HCT116 (cell line): ENCODE measurements around the gene PLEKHG5. TPM values are rescaled to one million over a fixed set of nuclear protein-coding genes. Genes with fewer than 3 reads are reported as not detected.
A peak's percentile ranks its signal among the peaks of the same experiment; 100 is the strongest.

Experiments used
- ATAC-seq: fragments of 200-7000 bp; cut with Tn5 transposase; 2 replicates; pipeline ENCODE4 v1.9.1; 2020; ENCODE audit warnings: mild to moderate bottlenecking, moderate library complexity
- BruUV-seq: library from RNA; stranded (reverse); fragments of 400-500 nt; replicated peaks from 2 replicates; lab custom pipeline; 2021; lab: Mats Ljungman, UMichigan
- CTCF ChIA-PET: fragments of 300-600 bp; sonication (Branson Sonifier 250); formaldehyde crosslinking; loops from one replicate; lab custom pipeline; 2021; ENCODE audit warnings: antibody characterized with exemption; lab: Charles Lee
- POLR2A ChIA-PET: fragments of 300-600, 350-600 bp; sonication (Branson Sonifier 250); formaldehyde crosslinking; loops from one replicate; lab custom pipeline; 2021; ENCODE audit warnings: antibody characterized with exemption; lab: Charles Lee
- RAD21 ChIA-PET, 2 experiments: fragments of 300-600 bp; sonication (Branson Sonifier 250); formaldehyde crosslinking; loops; one replicate each; lab custom pipeline; 2023; ENCODE audit warnings: low total read pairs in 2 of 2; ENCODE audit not compliant: uncharacterized antibody in 2 of 2, unreplicated experiment in 2 of 2, low non-redundant PET in 1 of 2; lab: Charles Lee
- DNase-seq: peaks from one replicate; pipeline ENCODE4 v3.0.0-alpha.2; 2010; ENCODE audit warnings: low read depth, low spot score
- H2AFZ ChIP-seq: fragments of 200-600 bp; shearing (Covaris generic), sonication (generic); 2 replicates; pipeline ENCODE4 v1.6.1; 2017; ENCODE audit warnings: low read depth, mixed run types, mixed read lengths, antibody characterized with exemption, low read length; ENCODE audit not compliant: poor library complexity, severe bottlenecking
- H3K27ac ChIP-seq: 2 replicates; pipeline ENCODE4 v1.5.1; 2012; ENCODE audit warnings: low read depth, low read length
- H3K27me3 ChIP-seq: fragments of 200-600 bp; sonication (generic); 2 replicates; pipeline ENCODE4 v1.6.1; 2016; ENCODE audit warnings: mixed run types, low read length, mixed read lengths; ENCODE audit not compliant: insufficient read depth
- H3K36me3 ChIP-seq, 2 experiments: fragments of 200-500 bp in 1 of 2; fragments of 200-600 bp in 1 of 2; sonication (Bioruptor generic) in 1 of 2; sonication (generic) in 1 of 2; 2 replicates each; pipeline versions ENCODE4 v1.5.1 to v1.6.1; 2014 to 2016; ENCODE audit warnings: low read length in 2 of 2, inconsistent platforms in 1 of 2, mixed read lengths in 1 of 2, mixed run types in 1 of 2; ENCODE audit not compliant: insufficient read depth in 2 of 2, control insufficient read depth in 1 of 2
- H3K4me1 ChIP-seq, 2 experiments: fragments of 200-600 bp in 1 of 2; sonication (generic) in 1 of 2; 2 replicates each; pipeline versions ENCODE4 v1.5.1 to v1.6.1; 2012 to 2017; ENCODE audit warnings: low read length in 2 of 2, inconsistent platforms in 1 of 2, mild to moderate bottlenecking in 1 of 2, mixed read lengths in 1 of 2, mixed run types in 1 of 2, moderate library complexity in 1 of 2; ENCODE audit not compliant: insufficient read depth in 2 of 2, control insufficient read depth in 1 of 2
- H3K4me2 ChIP-seq: fragments of 200-600 bp; sonication (generic); 2 replicates; pipeline ENCODE4 v1.6.1; 2017; ENCODE audit warnings: mixed run types, low read length, mixed read lengths
- H3K4me3 ChIP-seq, 2 experiments: fragments of 200-600 bp in 1 of 2; sonication (generic) in 1 of 2; replicated peaks in 1 of 2; 2 replicates each; pipeline ENCODE4 v1.5.1; 2011 to 2016; ENCODE audit warnings: low read length in 2 of 2, control low read depth in 1 of 2, low read depth in 1 of 2, mild to moderate bottlenecking in 1 of 2, mixed read lengths in 1 of 2, mixed run types in 1 of 2
- H3K79me2 ChIP-seq: fragments of 200-600 bp; sonication (generic); 2 replicates; pipeline ENCODE4 v1.6.1; 2017; ENCODE audit warnings: mild to moderate bottlenecking, mixed run types, low read length, moderate library complexity, mixed read lengths; ENCODE audit not compliant: insufficient read depth
- H3K9ac ChIP-seq: fragments of 200-600 bp; sonication (generic); 2 replicates; pipeline ENCODE4 v1.6.1; 2016; ENCODE audit warnings: low read length, mixed read lengths
- H3K9me2 ChIP-seq: fragments of 200-600 bp; sonication (generic), shearing (Covaris generic); 2 replicates; pipeline ENCODE4 v1.6.1; 2017; ENCODE audit warnings: mixed run types, mild to moderate bottlenecking, moderate library complexity; ENCODE audit not compliant: insufficient read depth
- H3K9me3 ChIP-seq, 2 experiments: fragments of 200-500 bp in 1 of 2; fragments of 200-600 bp in 1 of 2; sonication (Bioruptor generic) in 1 of 2; sonication (generic) in 1 of 2; 2 replicates each; pipeline ENCODE4 v1.6.1; 2014 to 2017; ENCODE audit warnings: low read length in 2 of 2, mixed read lengths in 2 of 2, inconsistent platforms in 1 of 2, low read depth in 1 of 2, mild to moderate bottlenecking in 1 of 2, mixed run types in 1 of 2, moderate library complexity in 1 of 2; ENCODE audit not compliant: control insufficient read depth in 1 of 2, insufficient read depth in 1 of 2
- H4K20me1 ChIP-seq: fragments of 200-600 bp; sonication (generic), shearing (Covaris generic); 2 replicates; pipeline ENCODE4 v1.6.1; 2017; ENCODE audit warnings: mixed run types, mild to moderate bottlenecking, moderate library complexity; ENCODE audit not compliant: insufficient read depth
- ATF3 ChIP-seq: IDR thresholded peaks from 2 replicates; pipeline ENCODE4 v1.6.1; 2012
- CBX3 ChIP-seq: IDR thresholded peaks from 2 replicates; pipeline ENCODE4 v1.6.1; 2012; ENCODE audit warnings: low read depth
- CTCF ChIP-seq, 3 experiments: fragments of 200-600 bp in 1 of 3; sonication (generic) in 1 of 3; IDR thresholded peaks in 2 of 3; conservative IDR thresholded peaks in 1 of 3; 2 replicates each; pipeline ENCODE4 v1.5.1; 2012 to 2017; ENCODE audit warnings: low read depth in 2 of 3, low read length in 2 of 3, antibody characterized with exemption in 1 of 3, borderline replicate concordance in 1 of 3, control low read depth in 1 of 3, mild to moderate bottlenecking in 1 of 3, mixed read lengths in 1 of 3, mixed run types in 1 of 3, moderate library complexity in 1 of 3; ENCODE audit not compliant: insufficient read depth in 1 of 3
- EGR1 ChIP-seq: IDR thresholded peaks from 2 replicates; pipeline ENCODE4 v1.6.1; 2012; ENCODE audit warnings: low read depth
- ELF1 ChIP-seq: IDR thresholded peaks from 2 replicates; pipeline ENCODE4 v1.6.1; 2012; ENCODE audit warnings: low read depth, borderline replicate concordance
- EZH2 ChIP-seq: fragments of 200-600 bp; sonication (generic); IDR thresholded peaks from 2 replicates; pipeline ENCODE4 v1.6.1; 2017; ENCODE audit warnings: antibody characterized with exemption, mixed run types
- EZH2phosphoT487 ChIP-seq: fragments of 200-600 bp; IDR thresholded peaks from 2 replicates; pipeline ENCODE4 v1.6.1; 2018; ENCODE audit warnings: antibody characterized with exemption, borderline replicate concordance
- FOSL1 ChIP-seq: IDR thresholded peaks from 2 replicates; pipeline ENCODE4 v1.6.1; 2012; ENCODE audit warnings: low read depth
- MAX ChIP-seq: IDR thresholded peaks from 2 replicates; pipeline ENCODE4 v1.6.1; 2012
- POLR2AphosphoS5 ChIP-seq: IDR thresholded peaks from 2 replicates; pipeline ENCODE4 v1.6.1; 2011; ENCODE audit warnings: mild to moderate bottlenecking, low read depth, low read length, moderate library complexity
- REST ChIP-seq: IDR thresholded peaks from 2 replicates; pipeline ENCODE4 v1.6.1; 2012; ENCODE audit warnings: low read depth
- SIN3A ChIP-seq: IDR thresholded peaks from 2 replicates; pipeline ENCODE4 v1.6.1; 2012; ENCODE audit warnings: low read depth
- ZFX ChIP-seq: fragments of 450-650 bp; IDR thresholded peaks from 2 replicates; pipeline ENCODE4 v1.6.1; 2017
- ZNF274 ChIP-seq: fragments of 200-500 bp; sonication (Bioruptor generic); IDR thresholded peaks from 2 replicates; pipeline ENCODE4 v1.6.1; 2014; ENCODE audit warnings: mild to moderate bottlenecking, low read depth, low read length, inconsistent platforms
- intact Hi-C: fragments of 100-400 bp; cut with micrococcal nuclease; formaldehyde crosslinking; loops from 2 replicates; pipeline ENCODE4 v1.10.0; 2022
- total RNA-seq: library from RNA; stranded (reverse); gene quantifications from one replicate; pipeline ENCODE4 v1.2.1, GENCODE V29; 2021; ENCODE audit not compliant: unreplicated experiment

Gene PLEKHG5
- total RNA-seq, 1 experiment from 2014 or later: 33.0 TPM

- ChIA-PET CTCF (interaction anchor here (0.7 to 3.5 kb wide), 22 partner anchors 10 to 222 kb away, joined by 3 to 105 read pairs (median 5); partner anchors contain the start of genes ACOT7, ICMT and PLEKHG5), POLR2A (interaction anchor here (0.6 to 2.2 kb wide), 5 partner anchors 10 to 1489 kb away, joined by 3 to 13 read pairs (median 7); partner anchors contain the start of gene PLEKHG5), RAD21 (interaction anchor here (1.4 to 1.6 kb wide), 3 partner anchors 14 to 17 kb away, joined by 4 to 11 read pairs (median 9); no protein-coding TSS in a partner anchor)
- H3K9me3 ChIP-seq: no peaks in the 10 kb centered on the region
- H3K27me3 ChIP-seq: no peaks in the 10 kb centered on the region
- H3K36me3 ChIP-seq: no peaks in the 10 kb centered on the region
- no peaks in the 10 kb centered on the region for H3K9me2 ChIP-seq
- H2AFZ ChIP-seq: peak overlapping the region; percentile 3
- ATAC-seq (peak; percentile 7; the same call in 1 of the 2 replicates), DNase-seq (no peak)
- peak overlapping the region; percentile 73 for H3K9ac ChIP-seq
- peak overlapping the region; percentile 83 for H3K4me2 ChIP-seq
- intact Hi-C loops: loop anchor here (1.0 kb wide), 1 partner anchor 14 kb away; no protein-coding TSS in a partner anchor
- peaks cover 63 to 84% of the 10 kb centered on the region in 2 experiments for H3K4me1 ChIP-seq
- no TSS peak for BruUV-seq
- TF ChIP-seq ELF1 (no peak), EZH2phosphoT487 (no peak), REST (no peak), CTCF (IDR thresholded peaks at IDR 0.05 in 2 of 3, conservative IDR thresholded peaks at IDR 0.05 in 1 of 3; ENCODE audit: borderline replicate concordance in 1 of 3, insufficient read depth in 1 of 3, low read depth in 2 of 3, low read length in 2 of 3) (no peak), POLR2AphosphoS5 (no peak), CBX3 (no peak), EZH2 (no peak), ZFX (no peak), FOSL1 (no peak), SIN3A (no peak), ZNF274 (no peak), EGR1 (no peak), MAX (no peak), ATF3 (no peak)
- peaks cover 11% of the 10 kb centered on the region; the same call in 1 of the 2 replicates for H3K79me2 ChIP-seq
- peak overlapping the region; percentile 62 to 76 for H3K4me3 ChIP-seq
- H3K27ac ChIP-seq: peak overlapping the region; percentile 37
- H4K20me1 ChIP-seq: no peaks in the 10 kb centered on the region
These were observed 67.4 kb downstream of the PLEKHG5 start for GRCh38 chr1:6424000-6424565.
